Progenitor cell of endocrine pancreas (in vitro differentiated cells): Measurements from ENCODE around the gene MACROD2. TPM values are rescaled to one million over a fixed set of nuclear protein-coding genes. Genes with fewer than 3 reads are reported as not detected.

Experiments used
- DNase-seq: peaks from one replicate; pipeline ENCODE4 v3.0.0; 2021; ENCODE audit warnings: low spot score; ENCODE audit not compliant: unreplicated experiment
- H3K27ac Mint-ChIP-seq: 2 replicates; pipeline ENCODE4 v1.8.0; 2021; ENCODE audit warnings: mild to moderate bottlenecking, moderate library complexity, mixed read lengths
- H3K27me3 Mint-ChIP-seq: 2 replicates; pipeline ENCODE4 v1.8.0; 2021; ENCODE audit warnings: mixed read lengths
- H3K36me3 Mint-ChIP-seq: 2 replicates; pipeline ENCODE4 v1.8.0; 2022; ENCODE audit warnings: mixed read lengths; ENCODE audit not compliant: insufficient read depth
- H3K4me1 Mint-ChIP-seq: 2 replicates; pipeline ENCODE4 v1.8.0; 2021; ENCODE audit warnings: low read depth, mixed read lengths
- H3K4me3 Mint-ChIP-seq: 2 replicates; pipeline ENCODE4 v1.8.0; 2021; ENCODE audit warnings: low read depth, mild to moderate bottlenecking, moderate library complexity, mixed read lengths
- H3K9me3 Mint-ChIP-seq: 2 replicates; pipeline ENCODE4 v1.8.0; 2021; ENCODE audit warnings: low read depth, mixed read lengths
- CTCF ChIP-seq: fragments of 200-600 bp; sonication (generic); IDR thresholded peaks from one replicate; pipeline ENCODE4 v1.5.0; 2021; ENCODE audit warnings: antibody characterized with exemption, mild to moderate bottlenecking; ENCODE audit not compliant: unreplicated experiment
- total RNA-seq: library from RNA; stranded (reverse); gene quantifications from 2 replicates; pipeline ENCODE4 v1.2.1, GENCODE V29; 2021

The MACROD2 gene
- total RNA-seq, 1 donor from 2014 or later: 7.6 TPM

- no peak for TF ChIP-seq CTCF
- H3K9me3 Mint-ChIP-seq: peaks cover 8% of the 10 kb centered on the region
- no peak for DNase-seq
- no peaks in the 10 kb centered on the region for H3K27me3 Mint-ChIP-seq
- no peak overlapping the region for H3K27ac Mint-ChIP-seq
- H3K4me3 Mint-ChIP-seq: no peak overlapping the region
- peaks cover 2% of the 10 kb centered on the region for H3K36me3 Mint-ChIP-seq
- H3K4me1 Mint-ChIP-seq: peaks cover 11% of the 10 kb centered on the region
Measured at GRCh38 chr20:15302075-15302474, 1306.8 kb downstream of the MACROD2 start.

GRCh38 chr20:15310361-15310760, 1315.0 kb downstream of the MACROD2 start:
- Mint-ChIP-seq H3K36me3 (no peaks in the 10 kb centered on the region), H3K4me1 (no peaks in the 10 kb centered on the region), H3K27me3 (no peaks in the 10 kb centered on the region), H3K9me3 (peaks cover 16% of the 10 kb centered on the region), H3K27ac (no peak overlapping the region), H3K4me3 (no peak overlapping the region)
- no peak for TF ChIP-seq CTCF
- no peak for DNase-seq

- Mint-ChIP-seq H3K9me3 (peaks cover 10% of the 10 kb centered on the region), H3K27ac (no peak overlapping the region), H3K4me3 (no peak overlapping the region), H3K36me3 (no peaks in the 10 kb centered on the region), H3K4me1 (no peaks in the 10 kb centered on the region), H3K27me3 (no peaks in the 10 kb centered on the region)
- no peak for DNase-seq
- TF ChIP-seq CTCF: no peak
Measured at GRCh38 chr20:15316556-15316955, 1321.2 kb downstream of the MACROD2 start.

GRCh38 chr20:15317546-15318232, 1322.4 kb downstream of the MACROD2 start:
- TF ChIP-seq CTCF: no peak

GRCh38 chr20:15318682-15319081, 1323.4 kb downstream of the MACROD2 start:
- no peak for DNase-seq
- TF ChIP-seq CTCF: no peak
- H3K27me3 Mint-ChIP-seq: no peaks in the 10 kb centered on the region
- H3K9me3 Mint-ChIP-seq: peaks cover 10% of the 10 kb centered on the region
- no peaks in the 10 kb centered on the region for H3K36me3 Mint-ChIP-seq
- no peak overlapping the region for H3K27ac Mint-ChIP-seq
- H3K4me1 Mint-ChIP-seq: no peaks in the 10 kb centered on the region
- no peak overlapping the region for H3K4me3 Mint-ChIP-seq

More at GRCh38 chr20:15317546-15318232, 1322.4 kb downstream of the MACROD2 start:
- Mint-ChIP-seq H3K9me3 (peaks cover 10% of the 10 kb centered on the region), H3K27ac (no peak overlapping the region), H3K4me3 (no peak overlapping the region), H3K36me3 (no peaks in the 10 kb centered on the region), H3K4me1 (no peaks in the 10 kb centered on the region), H3K27me3 (no peaks in the 10 kb centered on the region)
- no peak for DNase-seq
